ENCODE results near the gene SH3RF2.
"Not testable (repeated sequence)": the region's sequence is repeated elsewhere in the genome, so short reads cannot be mapped to it uniquely, and the experiment has no call there.

SH3RF2 gene, protein sequence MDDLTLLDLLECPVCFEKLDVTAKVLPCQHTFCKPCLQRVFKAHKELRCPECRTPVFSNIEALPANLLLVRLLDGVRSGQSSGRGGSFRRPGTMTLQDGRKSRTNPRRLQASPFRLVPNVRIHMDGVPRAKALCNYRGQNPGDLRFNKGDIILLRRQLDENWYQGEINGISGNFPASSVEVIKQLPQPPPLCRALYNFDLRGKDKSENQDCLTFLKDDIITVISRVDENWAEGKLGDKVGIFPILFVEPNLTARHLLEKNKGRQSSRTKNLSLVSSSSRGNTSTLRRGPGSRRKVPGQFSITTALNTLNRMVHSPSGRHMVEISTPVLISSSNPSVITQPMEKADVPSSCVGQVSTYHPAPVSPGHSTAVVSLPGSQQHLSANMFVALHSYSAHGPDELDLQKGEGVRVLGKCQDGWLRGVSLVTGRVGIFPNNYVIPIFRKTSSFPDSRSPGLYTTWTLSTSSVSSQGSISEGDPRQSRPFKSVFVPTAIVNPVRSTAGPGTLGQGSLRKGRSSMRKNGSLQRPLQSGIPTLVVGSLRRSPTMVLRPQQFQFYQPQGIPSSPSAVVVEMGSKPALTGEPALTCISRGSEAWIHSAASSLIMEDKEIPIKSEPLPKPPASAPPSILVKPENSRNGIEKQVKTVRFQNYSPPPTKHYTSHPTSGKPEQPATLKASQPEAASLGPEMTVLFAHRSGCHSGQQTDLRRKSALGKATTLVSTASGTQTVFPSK

GRCh38 chr5:145936401-145937131 lies at the start of gene SH3RF2:
Gene SH3RF2 (plus strand): TSS chr5:145936578. CDS start chr5:145937929, 1,351 bp downstream.
- DNase-seq (ENCODE audit: low read depth), result no peak

- DNase-seq (ENCODE audit: low read depth), result no peak
Observed at GRCh38 chr5:145887217-145887616, 49.2 kb upstream of the SH3RF2 start.

GRCh38 chr5:145887976-145888574 lies 48.3 kb upstream of the SH3RF2 start:
- DNase-seq (ENCODE audit: low read depth), result no peak

DNA sequence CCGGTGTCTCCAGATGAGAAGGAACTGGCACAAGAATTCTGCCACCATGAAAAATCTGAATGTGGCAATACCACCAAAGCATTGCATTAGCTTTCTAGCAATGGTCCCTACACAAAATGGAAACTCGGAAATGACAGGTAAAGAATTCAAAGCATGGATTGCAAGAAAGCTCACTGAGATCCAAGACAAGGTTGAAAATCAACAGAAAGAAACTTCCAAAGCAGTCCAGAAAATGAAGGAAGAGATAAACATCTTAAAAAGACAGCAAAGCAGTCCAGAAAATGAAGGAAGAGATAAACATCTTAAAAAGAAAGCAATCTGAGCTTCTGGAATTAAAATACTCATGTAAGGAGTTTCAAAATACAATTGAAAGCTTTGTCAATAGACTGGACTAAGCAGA lies 46.8 kb upstream of the SH3RF2 start:
- DNase-seq (ENCODE audit: low read depth), result no peak

DNA sequence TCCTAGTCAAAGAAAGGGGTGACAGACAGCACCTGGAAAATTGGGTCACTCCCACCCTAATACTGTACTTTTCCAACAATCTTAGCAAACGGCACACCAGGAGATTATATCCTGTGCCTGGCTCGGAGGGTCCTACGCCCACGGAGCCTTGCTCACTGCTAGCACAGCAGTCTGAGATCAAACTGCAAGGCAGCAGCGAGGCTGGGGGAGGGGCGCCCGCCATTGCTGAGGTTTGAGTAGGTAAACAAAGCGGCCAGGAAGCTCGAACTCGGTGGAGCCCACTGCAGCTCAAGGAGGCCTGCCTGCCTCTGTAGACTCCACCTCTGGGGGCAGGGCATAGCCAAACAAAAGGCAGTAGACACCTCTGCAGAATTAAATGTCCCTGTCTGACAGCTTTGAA lies 45.0 kb upstream of the SH3RF2 start:
- not testable (repeated sequence) for DNase-seq (ENCODE audit: low read depth)

DNA sequence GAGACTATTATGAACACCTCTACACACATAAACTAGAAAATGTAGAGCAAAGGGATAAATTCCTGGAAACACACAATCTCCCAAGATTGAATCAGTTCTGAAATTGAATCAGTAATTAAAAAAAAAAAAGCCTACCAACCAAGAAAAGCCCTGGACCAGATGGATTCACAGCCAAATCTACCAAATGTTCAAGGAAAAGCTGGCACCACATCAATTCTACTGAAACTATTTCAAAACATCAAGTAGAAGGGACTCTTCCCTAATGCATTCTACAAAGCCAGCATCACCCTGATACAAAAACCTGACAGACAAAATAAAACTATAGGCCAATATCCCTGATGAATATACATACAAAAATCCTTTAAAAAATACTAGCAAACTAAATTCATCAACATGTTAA lies 38.2 kb upstream of the SH3RF2 start:
- DNase-seq (ENCODE audit: low read depth), result no peak

GRCh38 chr5:145902421-145902820 lies 34.0 kb upstream of the SH3RF2 start:
- DNase-seq (ENCODE audit: low read depth), result no peak

- DNase-seq (ENCODE audit: low read depth), result no peak
Observed at GRCh38 chr5:145903113-145903512, 33.3 kb upstream of the SH3RF2 start.

DNA sequence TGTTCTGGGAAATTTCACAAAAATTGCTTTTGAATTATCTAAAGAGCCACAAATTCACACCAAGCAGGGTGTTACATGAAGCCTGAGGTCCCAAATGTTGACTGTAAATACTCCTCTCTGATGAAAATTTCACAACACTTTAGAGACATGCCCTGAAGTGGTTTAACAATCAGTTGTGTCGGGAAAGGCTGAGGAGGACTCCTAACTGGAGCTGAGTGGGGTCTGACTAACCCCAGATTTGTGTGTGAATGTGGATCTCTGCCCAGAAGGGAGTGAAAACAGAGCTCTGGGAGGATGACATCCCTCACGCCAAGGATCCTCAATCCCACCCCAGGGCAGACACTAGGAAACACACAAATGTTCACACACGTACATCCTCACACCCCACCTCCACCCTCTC lies 32.5 kb upstream of the SH3RF2 start:
- peak; percentile 50 for DNase-seq (ENCODE audit: low read depth)

DNA sequence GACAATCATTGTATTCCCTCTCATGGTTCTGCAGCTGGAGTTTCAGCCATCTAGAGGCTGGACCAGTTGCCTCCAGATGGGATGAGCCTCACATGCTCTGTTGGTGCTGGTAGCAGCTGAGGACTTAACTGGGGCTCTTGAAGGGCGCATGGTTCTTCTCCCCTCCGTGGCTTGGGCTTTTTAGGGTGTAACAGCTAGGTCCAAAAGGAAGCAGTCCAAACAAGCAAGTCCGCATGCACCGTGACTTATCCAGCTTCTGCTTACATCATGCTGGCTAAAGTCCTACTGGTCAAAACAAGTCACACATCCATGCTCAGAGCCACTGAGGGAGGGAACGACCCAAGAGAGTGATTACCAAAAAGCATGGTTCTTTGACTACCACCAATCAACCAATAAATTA lies 31.6 kb upstream of the SH3RF2 start:
- no peak for DNase-seq (ENCODE audit: low read depth)

DNA sequence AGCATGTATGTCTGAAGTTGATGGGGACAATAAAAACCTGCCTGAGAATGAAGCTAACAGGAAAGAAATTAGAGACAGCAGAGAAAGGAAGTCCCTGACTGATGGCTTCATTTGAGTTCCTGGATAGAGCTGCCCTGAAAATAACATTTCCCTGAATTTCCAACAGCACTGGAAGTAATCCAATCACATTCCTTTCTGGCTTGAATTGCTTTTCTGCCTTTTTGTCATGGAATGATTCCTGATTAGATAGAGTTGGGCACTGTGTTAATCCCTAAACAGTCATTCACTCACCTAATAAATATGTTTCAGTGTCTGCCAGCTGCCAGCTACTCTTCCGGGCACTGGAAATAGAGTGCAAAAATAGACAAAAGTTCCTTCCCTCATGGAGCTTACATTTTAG lies 30.0 kb upstream of the SH3RF2 start:
- DNase-seq (ENCODE audit: low read depth), result no peak

- DNase-seq (ENCODE audit: low read depth), result no peak
Observed at GRCh38 chr5:145908206-145908960, 28.0 kb upstream of the SH3RF2 start.

DNA sequence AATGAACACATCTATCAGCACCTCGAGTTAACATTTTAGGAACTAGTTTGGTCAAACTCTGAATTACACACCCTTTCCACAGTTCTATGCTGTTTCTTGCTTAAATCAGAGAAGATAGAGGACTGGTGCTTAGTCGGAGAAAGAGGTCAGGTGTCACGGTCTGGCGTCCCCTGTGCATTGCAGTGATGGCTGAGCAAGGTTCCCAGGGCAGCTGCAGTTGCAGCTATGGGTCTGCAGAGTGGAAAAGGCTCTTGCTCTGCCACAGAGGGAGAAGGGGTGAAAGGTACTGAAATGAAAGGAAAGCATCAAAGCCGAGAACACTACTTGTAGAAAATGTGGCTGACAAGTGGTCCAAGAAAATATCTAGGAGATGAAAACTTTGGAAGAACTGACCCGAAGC lies 25.2 kb upstream of the SH3RF2 start:
- no peak for DNase-seq (ENCODE audit: low read depth)

GRCh38 chr5:145912019-145912418 lies 24.4 kb upstream of the SH3RF2 start:
- DNase-seq (ENCODE audit: low read depth), result no peak

DNA sequence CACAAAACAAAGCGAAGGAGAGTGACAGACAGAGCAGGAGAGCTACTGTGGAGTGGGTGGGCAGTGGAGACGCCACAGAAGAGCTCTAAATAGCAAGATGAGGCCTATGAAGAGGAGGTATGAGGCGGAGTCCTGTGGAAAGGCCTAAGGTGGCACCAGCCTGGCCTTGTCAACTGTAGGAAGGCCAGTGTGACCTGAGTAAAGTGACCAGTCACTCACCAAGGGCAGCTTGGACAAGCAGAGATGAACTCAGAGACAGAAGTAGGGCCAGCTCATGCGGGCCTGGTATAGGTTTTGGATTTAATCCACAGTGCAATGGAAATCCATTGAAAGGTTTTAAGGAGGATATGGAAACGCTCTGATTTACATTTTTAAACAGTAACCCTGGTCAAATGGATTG lies 23.8 kb upstream of the SH3RF2 start:
- no peak for DNase-seq (ENCODE audit: low read depth)

- no peak for DNase-seq (ENCODE audit: low read depth)
Observed at GRCh38 chr5:145913701-145914100, 22.7 kb upstream of the SH3RF2 start.

DNA sequence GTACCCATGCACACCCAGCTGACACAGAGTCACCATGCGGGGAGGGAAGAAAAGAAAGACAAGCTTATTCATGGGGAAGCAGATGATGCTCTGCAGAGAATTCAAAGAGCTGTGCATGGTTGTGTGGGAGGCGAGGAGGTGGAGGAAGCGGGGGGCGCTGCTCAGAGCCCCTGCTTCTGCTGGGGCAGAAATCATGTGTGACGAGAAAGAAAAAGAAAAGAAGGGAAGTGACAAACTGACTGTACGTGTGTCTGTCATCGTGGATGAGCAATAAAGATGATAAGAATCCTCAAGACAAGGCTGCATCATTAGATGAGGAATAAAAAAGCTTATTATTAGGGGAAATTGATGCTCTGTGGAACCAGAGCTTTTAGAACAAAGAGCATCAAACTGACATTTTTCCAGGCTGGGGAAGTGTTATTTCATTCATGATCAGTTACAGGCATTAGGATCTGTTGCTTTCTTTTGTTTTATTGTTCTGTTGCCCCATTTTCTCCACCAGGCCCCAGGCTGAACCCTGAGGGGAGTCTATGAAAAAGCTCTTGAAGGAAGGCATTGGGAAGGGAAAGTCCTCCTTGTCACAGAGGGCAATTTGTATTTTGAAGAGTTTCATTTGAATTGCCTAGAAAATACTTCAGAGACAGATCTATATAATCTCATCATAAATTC lies 20.3 kb upstream of the SH3RF2 start:
- no peak for DNase-seq (ENCODE audit: low read depth)

- no peak for DNase-seq (ENCODE audit: low read depth)
Observed at GRCh38 chr5:145917288-145917687, 19.1 kb upstream of the SH3RF2 start.

DNA sequence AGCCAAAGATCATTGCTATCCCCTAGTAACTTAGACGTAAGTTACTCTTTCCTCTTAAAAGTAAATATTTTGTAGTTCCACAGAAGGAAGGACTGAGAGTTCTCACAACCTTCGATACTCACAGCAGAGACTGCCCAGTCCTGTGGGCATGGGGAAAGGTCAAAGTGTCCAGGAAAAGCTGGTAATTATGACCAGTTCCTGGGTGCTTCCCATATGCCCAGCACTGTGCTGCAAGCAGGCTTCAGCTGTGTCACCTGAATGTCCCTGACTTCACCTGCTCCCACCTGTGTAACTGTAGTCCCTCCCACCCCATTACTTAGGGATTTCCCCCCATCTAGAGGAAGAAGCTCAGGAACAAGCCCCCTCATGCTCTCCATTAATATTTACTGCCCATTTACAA lies 18.0 kb upstream of the SH3RF2 start:
- no peak for DNase-seq (ENCODE audit: low read depth)

GRCh38 chr5:145919413-145919812 lies 17.0 kb upstream of the SH3RF2 start:
- DNase-seq (ENCODE audit: low read depth), result no peak

DNA sequence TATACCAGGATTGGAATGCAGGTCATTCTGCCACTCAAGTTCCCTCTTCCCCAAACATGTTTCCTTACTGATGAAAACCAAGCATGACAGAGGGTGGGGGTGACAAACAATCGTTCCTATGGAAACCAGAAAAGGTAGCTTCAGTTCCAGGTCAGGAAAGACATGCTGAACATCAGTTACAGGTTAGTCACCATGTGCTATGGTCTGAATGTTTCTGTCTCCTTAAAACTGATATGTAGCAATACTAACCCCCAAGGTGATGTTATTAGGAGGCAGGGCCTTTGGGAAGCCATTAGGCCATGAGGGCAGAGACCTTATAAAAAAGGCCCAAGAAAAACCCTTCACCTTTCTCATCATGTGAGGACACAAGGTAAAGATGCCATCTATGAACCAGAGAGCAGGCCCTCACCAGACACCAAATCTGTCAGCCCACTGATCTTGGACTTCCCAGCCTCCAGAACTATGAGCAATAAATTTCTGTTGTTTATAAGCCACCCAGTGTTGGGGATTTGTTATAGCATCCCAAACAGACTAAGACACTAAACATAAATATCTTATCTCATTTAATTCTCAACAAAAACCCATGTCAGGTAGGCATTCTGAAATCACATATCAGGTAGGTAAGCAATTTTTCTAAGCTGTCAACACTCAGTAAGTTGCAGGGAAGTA lies 15.7 kb upstream of the SH3RF2 start:
- DNase-seq (ENCODE audit: low read depth), result no peak

Measured in GM04503 (cell line).